IMR-90 (cell line): ENCODE measurements around the gene HOXA7.

Experiments used
- CEBPB ChIP-seq: IDR thresholded peaks from 2 replicates; pipeline ENCODE4 v1.6.1; 2012; ENCODE audit warnings: low read depth, low read length, improper control_type of control experiment
- MAFK ChIP-seq: IDR thresholded peaks from 2 replicates; pipeline ENCODE4 v1.6.1; 2012; ENCODE audit warnings: low read depth, low read length, improper control_type of control experiment
- MAZ ChIP-seq: IDR thresholded peaks from 2 replicates; pipeline ENCODE4 v1.6.1; 2012; ENCODE audit warnings: low read depth, mild to moderate bottlenecking, low read length, improper control_type of control experiment, moderate library complexity, borderline replicate concordance
- MXI1 ChIP-seq: IDR thresholded peaks from 2 replicates; pipeline ENCODE4 v1.6.1; 2012; ENCODE audit warnings: low read depth, mild to moderate bottlenecking, low read length, moderate library complexity, borderline replicate concordance
- POLR2A ChIP-seq: IDR thresholded peaks from 2 replicates; pipeline ENCODE4 v1.6.1; 2012; ENCODE audit warnings: mild to moderate bottlenecking, low read depth, low read length
- RCOR1 ChIP-seq: IDR thresholded peaks from 2 replicates; pipeline ENCODE4 v1.6.1; 2012; ENCODE audit warnings: mild to moderate bottlenecking, low read length, improper control_type of control experiment; ENCODE audit not compliant: insufficient replicate concordance
- RFX5 ChIP-seq: IDR thresholded peaks from 2 replicates; pipeline ENCODE4 v1.8.0; 2012; ENCODE audit warnings: low read depth, mild to moderate bottlenecking, low read length, moderate library complexity
- SMC3 ChIP-seq: fragments of 150-350 bp; IDR thresholded peaks from 2 replicates; pipeline ENCODE4 v1.6.1; 2016; ENCODE audit warnings: low read depth, mild to moderate bottlenecking, antibody characterized with exemption, low read length, moderate library complexity
- TF ChIP-seq, protein P1 (sequence below): fragments of 150-350 bp; IDR thresholded peaks from 2 replicates; pipeline ENCODE4 v1.6.1; 2017; ENCODE audit warnings: mild to moderate bottlenecking, antibody characterized with exemption, low read length, low read depth
- TF ChIP-seq, protein P2 (sequence below): conservative IDR thresholded peaks from 2 replicates; pipeline ENCODE4 v1.5.1; 2012; ENCODE audit warnings: mild to moderate bottlenecking, low read depth, low read length, improper control_type of control experiment
- TF ChIP-seq, protein P3 (sequence below): fragments of 150-350 bp; IDR thresholded peaks from 2 replicates; pipeline ENCODE4 v1.6.1; 2016; ENCODE audit warnings: low read depth, mild to moderate bottlenecking, low read length, moderate library complexity, borderline replicate concordance

DNA sequence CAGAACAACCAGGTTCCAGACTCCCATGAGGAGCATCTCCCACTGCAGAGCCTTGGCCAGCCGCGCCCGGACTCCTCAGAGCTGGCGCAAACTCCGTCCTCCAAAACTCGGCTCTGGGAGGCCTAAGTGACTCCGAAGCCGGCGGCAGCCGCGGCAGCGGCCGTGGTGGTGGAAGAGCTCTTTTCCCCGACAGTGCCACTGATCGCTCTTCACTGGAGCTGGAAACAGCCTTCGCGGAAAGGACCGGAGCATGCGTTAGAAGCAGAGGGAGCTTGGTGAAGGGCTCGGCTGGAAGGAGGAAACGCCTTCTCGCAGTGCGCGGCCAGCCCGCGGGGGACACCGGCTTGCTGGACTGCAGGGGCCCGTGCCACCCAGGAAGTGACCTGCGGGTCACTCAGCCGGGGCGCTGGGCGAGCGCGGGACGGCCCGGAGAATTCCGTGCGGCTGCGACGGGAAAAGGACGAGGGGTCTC is 48.4 kb upstream of the HOXA7 start:
- TF ChIP-seq RFX5 (no peak), MXI1 (no peak), RCOR1 (no peak), MAFK (no peak), MAZ (no peak), POLR2A (no peak), SMC3 (no peak), CEBPB (no peak)
- TF ChIP-seq, protein P1, sequence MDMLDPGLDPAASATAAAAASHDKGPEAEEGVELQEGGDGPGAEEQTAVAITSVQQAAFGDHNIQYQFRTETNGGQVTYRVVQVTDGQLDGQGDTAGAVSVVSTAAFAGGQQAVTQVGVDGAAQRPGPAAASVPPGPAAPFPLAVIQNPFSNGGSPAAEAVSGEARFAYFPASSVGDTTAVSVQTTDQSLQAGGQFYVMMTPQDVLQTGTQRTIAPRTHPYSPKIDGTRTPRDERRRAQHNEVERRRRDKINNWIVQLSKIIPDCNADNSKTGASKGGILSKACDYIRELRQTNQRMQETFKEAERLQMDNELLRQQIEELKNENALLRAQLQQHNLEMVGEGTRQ: no peak
- TF ChIP-seq, protein P2, sequence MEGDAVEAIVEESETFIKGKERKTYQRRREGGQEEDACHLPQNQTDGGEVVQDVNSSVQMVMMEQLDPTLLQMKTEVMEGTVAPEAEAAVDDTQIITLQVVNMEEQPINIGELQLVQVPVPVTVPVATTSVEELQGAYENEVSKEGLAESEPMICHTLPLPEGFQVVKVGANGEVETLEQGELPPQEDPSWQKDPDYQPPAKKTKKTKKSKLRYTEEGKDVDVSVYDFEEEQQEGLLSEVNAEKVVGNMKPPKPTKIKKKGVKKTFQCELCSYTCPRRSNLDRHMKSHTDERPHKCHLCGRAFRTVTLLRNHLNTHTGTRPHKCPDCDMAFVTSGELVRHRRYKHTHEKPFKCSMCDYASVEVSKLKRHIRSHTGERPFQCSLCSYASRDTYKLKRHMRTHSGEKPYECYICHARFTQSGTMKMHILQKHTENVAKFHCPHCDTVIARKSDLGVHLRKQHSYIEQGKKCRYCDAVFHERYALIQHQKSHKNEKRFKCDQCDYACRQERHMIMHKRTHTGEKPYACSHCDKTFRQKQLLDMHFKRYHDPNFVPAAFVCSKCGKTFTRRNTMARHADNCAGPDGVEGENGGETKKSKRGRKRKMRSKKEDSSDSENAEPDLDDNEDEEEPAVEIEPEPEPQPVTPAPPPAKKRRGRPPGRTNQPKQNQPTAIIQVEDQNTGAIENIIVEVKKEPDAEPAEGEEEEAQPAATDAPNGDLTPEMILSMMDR: no peak
- TF ChIP-seq, protein P3, sequence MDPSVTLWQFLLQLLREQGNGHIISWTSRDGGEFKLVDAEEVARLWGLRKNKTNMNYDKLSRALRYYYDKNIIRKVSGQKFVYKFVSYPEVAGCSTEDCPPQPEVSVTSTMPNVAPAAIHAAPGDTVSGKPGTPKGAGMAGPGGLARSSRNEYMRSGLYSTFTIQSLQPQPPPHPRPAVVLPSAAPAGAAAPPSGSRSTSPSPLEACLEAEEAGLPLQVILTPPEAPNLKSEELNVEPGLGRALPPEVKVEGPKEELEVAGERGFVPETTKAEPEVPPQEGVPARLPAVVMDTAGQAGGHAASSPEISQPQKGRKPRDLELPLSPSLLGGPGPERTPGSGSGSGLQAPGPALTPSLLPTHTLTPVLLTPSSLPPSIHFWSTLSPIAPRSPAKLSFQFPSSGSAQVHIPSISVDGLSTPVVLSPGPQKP: no peak
